ENCODE results near the gene KPNA1.

The KPNA1 gene

DNA sequence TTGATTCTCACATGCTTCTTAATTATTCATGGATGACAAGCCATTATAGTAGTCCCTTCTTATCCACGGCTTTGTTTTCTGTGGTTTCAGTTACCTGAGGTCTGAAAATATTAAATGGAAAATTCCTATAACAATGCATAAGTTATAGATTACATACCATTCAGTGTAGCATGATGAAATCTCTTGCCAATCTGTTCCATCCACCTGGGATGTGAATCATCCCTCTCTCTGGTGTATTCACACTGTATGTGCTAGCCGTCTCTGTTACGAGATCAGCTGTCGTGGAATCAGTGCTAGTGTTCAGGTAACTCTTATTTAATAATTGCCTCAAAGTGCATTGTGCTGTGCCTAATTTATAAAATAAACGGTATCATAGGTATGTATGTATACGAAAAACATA is 104.1 kb downstream of the KPNA1 start:
- Histone ChIP-seq H3K4me1 (peaks cover 0 to 28% (median 14%) of the 10 kb centered on the region in 4 donors), H3K27me3 (no peaks in the 10 kb centered on the region), H3K9me3 (no peaks in the 10 kb centered on the region), H3K36me3 (peaks cover 0 to 62% (median 41%) of the 10 kb centered on the region in 3 donors), H3K27ac (no peak overlapping the region), H3K4me3 (no peak overlapping the region)
- intact Hi-C loops (cut with DNase I; ENCODE audit: low total_unique reads) = no loop called here
- TF ChIP-seq, protein P1, sequence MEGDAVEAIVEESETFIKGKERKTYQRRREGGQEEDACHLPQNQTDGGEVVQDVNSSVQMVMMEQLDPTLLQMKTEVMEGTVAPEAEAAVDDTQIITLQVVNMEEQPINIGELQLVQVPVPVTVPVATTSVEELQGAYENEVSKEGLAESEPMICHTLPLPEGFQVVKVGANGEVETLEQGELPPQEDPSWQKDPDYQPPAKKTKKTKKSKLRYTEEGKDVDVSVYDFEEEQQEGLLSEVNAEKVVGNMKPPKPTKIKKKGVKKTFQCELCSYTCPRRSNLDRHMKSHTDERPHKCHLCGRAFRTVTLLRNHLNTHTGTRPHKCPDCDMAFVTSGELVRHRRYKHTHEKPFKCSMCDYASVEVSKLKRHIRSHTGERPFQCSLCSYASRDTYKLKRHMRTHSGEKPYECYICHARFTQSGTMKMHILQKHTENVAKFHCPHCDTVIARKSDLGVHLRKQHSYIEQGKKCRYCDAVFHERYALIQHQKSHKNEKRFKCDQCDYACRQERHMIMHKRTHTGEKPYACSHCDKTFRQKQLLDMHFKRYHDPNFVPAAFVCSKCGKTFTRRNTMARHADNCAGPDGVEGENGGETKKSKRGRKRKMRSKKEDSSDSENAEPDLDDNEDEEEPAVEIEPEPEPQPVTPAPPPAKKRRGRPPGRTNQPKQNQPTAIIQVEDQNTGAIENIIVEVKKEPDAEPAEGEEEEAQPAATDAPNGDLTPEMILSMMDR (IDR thresholded peaks at IDR 0.05) = no peak
- no peak for DNase-seq

DNA sequence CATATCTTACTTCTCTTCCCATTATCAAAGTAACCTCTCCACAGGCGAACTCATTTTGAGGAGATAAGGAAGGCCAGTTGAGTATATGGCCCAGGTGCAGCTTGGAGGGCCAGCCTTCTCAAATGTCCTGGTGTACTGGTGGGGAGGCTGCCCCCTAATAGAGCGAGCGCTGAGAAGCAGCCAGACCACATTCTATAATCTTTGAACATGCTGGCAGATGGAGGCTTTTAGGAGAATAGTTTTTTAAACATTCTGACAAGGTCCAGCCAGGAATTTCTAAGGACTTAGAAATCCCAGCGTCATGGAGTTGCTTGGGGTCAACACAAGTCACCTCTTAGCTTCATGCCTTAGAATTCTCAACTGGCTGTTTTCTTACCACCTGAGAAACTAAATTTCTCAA is 104.6 kb downstream of the KPNA1 start:
- intact Hi-C loops (cut with DNase I; ENCODE audit: low total_unique reads) = no loop called here
- peaks cover 0 to 67% (median 41%) of the 10 kb centered on the region in 3 donors for H3K36me3 ChIP-seq
- TF ChIP-seq, protein P1 (IDR thresholded peaks at IDR 0.05) = no peak
- H3K27me3 ChIP-seq = no peaks in the 10 kb centered on the region
- peaks cover 0 to 24% (median 11%) of the 10 kb centered on the region in 4 donors for H3K4me1 ChIP-seq
- H3K9me3 ChIP-seq = no peaks in the 10 kb centered on the region
- no peak for DNase-seq
- no peak overlapping the region for H3K4me3 ChIP-seq
- no peak overlapping the region for H3K27ac ChIP-seq

DNA sequence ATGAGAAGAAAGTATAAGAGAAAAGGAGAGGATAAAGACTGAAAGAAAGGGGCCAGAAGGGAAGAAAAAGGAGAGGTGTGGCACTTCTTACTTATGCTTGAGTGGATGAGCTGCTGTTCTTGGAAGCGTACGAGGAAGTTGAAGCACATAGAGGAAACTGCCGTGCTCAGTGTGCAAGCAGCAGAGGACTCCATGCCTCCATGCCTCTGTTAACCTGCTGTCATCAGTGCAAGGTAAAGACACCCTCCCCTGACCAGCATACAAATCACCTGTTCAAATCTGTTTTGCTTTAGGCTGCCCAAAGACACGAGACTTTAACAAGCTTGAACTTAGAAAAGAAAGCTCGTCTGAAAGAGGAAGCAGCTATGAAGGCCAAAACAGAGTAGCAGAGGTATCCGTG is 105.3 kb downstream of the KPNA1 start:
- TF ChIP-seq, protein P1 (IDR thresholded peaks at IDR 0.05) = no peak
- H3K27me3 ChIP-seq = no peaks in the 10 kb centered on the region
- DNase-seq = no peak
- peaks cover 0 to 74% (median 41%) of the 10 kb centered on the region in 3 donors for H3K36me3 ChIP-seq
- H3K9me3 ChIP-seq = no peaks in the 10 kb centered on the region
- H3K4me3 ChIP-seq = no peak overlapping the region
- H3K27ac ChIP-seq = no peak overlapping the region
- intact Hi-C loops (cut with DNase I; ENCODE audit: low total_unique reads) = no loop called here
- H3K4me1 ChIP-seq = peaks cover 0 to 17% (median 5%) of the 10 kb centered on the region in 4 donors

DNA sequence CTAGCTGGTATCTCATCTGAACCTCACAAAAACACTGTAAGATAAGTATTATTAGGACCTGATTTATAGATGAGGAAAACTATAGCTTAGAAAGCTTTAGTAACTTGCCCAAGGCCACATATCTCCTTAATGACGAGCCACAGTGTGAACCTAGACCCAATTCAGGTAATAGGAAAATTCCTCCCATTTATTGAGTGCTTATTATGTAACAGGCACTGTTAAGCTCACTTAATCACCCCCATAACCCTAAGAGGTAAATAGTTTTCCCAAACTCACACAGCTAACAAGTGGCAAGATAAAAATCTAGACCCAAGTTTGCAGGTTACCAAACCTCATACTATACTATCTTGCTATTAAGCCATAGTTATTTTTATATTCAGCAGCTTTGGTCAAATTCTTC is 106.8 kb downstream of the KPNA1 start:
- DNase-seq = no peak
- no peaks in the 10 kb centered on the region for H3K27me3 ChIP-seq
- TF ChIP-seq, protein P1 (IDR thresholded peaks at IDR 0.05) = no peak
- H3K27ac ChIP-seq = no peak overlapping the region
- H3K4me3 ChIP-seq = no peak overlapping the region
- H3K9me3 ChIP-seq = no peaks in the 10 kb centered on the region
- intact Hi-C loops (cut with DNase I; ENCODE audit: low total_unique reads) = no loop called here
- H3K4me1 ChIP-seq = peaks cover 0 to 2% (median 0%) of the 10 kb centered on the region in 4 donors
- peaks cover 2 to 85% (median 42%) of the 10 kb centered on the region in 3 donors for H3K36me3 ChIP-seq

DNA sequence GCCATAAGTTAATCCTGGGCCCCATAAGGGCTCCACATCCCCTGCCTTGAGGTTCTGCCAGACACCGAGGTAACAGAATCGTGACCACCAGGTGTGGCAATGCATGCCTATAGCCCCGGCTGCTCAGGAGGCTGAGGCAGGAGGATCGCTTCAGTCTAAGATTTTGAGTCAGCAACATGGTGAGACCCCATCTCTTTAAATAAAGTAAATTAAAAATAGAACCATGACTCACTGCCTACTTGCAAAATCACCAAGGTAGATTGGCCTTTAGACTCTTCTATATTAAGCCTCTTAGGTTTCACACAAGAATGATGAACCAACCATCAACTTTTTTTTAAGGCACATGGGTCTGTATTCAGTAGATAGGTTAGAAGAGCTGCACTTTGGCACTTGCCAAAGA is 108.5 kb downstream of the KPNA1 start:
- H3K9me3 ChIP-seq = no peaks in the 10 kb centered on the region
- no peak overlapping the region for H3K4me3 ChIP-seq
- DNase-seq = no peak
- TF ChIP-seq, protein P1 (IDR thresholded peaks at IDR 0.05) = no peak
- H3K36me3 ChIP-seq = peaks cover 5 to 85% (median 45%) of the 10 kb centered on the region in 3 donors
- no peaks in the 10 kb centered on the region for H3K4me1 ChIP-seq
- H3K27ac ChIP-seq = no peak overlapping the region
- intact Hi-C loops (cut with DNase I; ENCODE audit: low total_unique reads) = no loop called here
- no peaks in the 10 kb centered on the region for H3K27me3 ChIP-seq

DNA sequence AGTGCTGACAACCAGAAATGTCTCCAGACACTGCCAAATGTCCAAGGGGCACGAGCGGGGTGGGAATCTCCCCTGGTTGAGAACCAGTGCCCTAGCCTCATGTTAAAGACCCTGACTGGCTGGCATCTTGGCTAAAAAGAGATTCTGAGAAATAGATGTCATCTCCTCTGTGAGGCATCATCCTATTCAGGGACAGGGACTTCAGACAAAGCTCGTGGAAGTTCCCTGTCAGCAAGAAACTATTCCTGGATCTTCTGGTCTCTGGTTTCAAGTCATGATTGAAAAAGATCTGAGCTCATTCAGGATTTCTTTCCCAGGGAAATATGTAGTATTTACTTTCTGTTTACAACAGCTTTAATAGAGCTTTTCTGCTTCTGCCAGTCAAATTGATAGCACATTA is 109.7 kb downstream of the KPNA1 start:
- Histone ChIP-seq H3K27ac (no peak overlapping the region), H3K9me3 (no peaks in the 10 kb centered on the region), H3K36me3 (peaks cover 5 to 74% (median 36%) of the 10 kb centered on the region in 3 donors), H3K4me3 (no peak overlapping the region), H3K27me3 (no peaks in the 10 kb centered on the region), H3K4me1 (no peaks in the 10 kb centered on the region)
- TF ChIP-seq, protein P1 (IDR thresholded peaks at IDR 0.05) = no peak
- intact Hi-C loops (cut with DNase I; ENCODE audit: low total_unique reads) = no loop called here
- no peak for DNase-seq
